ENCODE measurements around the gene THSD4. TPM values are rescaled to one million over a fixed set of nuclear protein-coding genes. Genes with fewer than 3 reads are reported as not detected.
A peak's percentile ranks its signal among the peaks of the same experiment; 100 is the strongest.
"Not testable (repeated sequence)": the region's sequence is repeated elsewhere in the genome, so short reads cannot be mapped to it uniquely, and the experiment has no call there.

THSD4 gene
- total RNA-seq, 2 donors from 2014 or later, result 35.2 to 45.5 TPM

DNA sequence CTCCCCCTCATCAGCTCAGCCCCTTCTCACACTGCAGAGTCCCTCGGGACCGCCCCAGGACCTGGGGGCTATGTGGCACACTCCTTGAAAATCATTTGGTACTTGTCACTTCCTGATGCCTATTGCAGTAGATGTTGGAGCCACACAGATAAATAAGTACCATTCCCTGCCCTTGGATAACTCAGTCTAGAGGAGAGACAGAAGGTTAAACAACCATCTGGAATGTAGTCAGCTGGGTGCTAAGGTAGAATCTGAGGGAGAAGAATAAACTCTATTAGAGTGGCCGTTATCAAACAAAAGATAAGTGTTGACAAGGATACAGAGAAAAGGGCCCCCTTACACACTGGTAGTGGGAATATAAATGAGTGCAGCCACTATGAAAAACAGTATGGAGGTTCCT lies 582.8 kb downstream of the THSD4 start:
- no peak for ATAC-seq
- DNase-seq, result no peak
- intact Hi-C loops (cut with DNase I, micrococcal nuclease), result no loop called here

DNA sequence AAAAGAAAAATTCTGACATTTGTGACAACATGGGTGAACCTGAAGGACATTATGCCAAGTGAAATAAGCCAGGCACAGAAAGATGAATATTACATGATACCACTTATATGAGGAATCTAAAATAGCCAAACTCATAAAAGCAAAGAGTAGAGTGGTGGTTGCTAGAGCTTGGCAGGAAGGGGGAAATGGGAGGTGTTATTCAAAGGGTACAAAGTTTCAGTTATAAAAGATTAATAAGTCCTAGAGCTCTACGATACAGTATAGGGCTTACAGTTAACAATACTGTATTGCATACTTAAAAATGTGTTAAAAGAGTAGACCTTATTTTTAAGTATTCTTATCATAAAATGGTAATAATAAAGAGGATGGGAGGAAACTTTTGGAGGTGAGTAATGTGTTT lies 583.5 kb downstream of the THSD4 start:
- ATAC-seq (peak; percentile 97), DNase-seq (no peak)
- intact Hi-C loops (cut with DNase I, micrococcal nuclease), result no loop called here

DNA sequence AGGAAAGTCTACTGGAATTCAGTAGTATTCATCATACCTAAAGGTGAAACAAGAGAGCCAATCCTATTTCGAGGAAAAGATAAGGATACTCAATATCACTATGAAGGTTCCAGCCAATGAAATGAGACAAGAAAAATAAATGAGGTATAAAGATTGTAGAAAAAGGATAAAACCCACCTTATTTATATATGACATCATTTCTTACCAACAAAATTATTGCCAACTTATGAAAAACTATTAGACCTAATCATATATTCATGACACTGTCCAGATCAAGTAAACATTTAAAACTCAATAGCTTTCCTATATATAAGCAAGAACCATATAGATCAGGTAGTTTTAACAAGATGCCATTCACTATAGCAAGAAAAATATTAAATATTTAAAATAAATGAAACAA lies 584.7 kb downstream of the THSD4 start:
- ATAC-seq (no peak), DNase-seq (no peak)
- intact Hi-C loops (cut with DNase I, micrococcal nuclease), result no loop called here

DNA sequence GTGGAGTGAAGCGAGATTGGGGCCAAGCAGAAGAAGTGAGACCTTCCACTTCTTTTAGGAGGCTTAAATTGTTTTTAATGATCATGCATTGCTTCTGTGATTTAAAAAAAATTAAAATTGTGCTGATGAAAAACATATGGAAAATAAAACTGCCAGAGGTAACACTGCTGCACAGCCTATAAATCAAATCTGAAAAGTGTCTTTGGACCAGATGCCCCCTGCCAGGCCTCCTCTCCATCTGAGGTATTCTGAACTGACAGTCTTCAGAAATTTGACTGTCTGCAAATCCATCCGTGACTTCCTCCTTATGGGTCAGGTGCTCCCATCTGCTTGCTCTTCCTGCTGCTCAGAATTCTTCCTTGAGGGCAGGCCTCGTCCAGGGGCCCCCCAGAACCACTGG lies 586.5 kb downstream of the THSD4 start:
- no peak for ATAC-seq
- intact Hi-C loops (cut with DNase I, micrococcal nuclease), result no loop called here
- DNase-seq, result no peak

DNA sequence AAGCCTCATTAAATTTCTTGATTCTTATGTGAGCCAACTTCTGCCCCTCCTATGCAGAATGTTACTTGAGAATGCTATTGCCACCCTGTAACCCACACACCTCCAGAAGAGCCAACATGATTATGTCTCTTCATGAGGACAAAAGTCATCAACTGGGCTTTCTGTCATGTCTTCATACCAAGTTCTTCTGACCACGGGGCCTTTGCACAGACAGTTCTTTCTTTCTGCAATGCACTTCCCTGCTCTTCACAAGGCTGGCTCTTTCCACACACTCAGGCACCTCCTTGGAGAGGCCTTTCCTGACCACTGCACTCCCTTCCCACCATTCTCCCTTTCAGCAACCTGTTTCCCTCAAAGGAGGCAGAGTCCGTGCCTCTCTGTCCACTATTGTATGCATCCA lies 587.2 kb downstream of the THSD4 start:
- intact Hi-C loops (cut with DNase I, micrococcal nuclease), result no loop called here
- ATAC-seq (no peak), DNase-seq (no peak)

DNA sequence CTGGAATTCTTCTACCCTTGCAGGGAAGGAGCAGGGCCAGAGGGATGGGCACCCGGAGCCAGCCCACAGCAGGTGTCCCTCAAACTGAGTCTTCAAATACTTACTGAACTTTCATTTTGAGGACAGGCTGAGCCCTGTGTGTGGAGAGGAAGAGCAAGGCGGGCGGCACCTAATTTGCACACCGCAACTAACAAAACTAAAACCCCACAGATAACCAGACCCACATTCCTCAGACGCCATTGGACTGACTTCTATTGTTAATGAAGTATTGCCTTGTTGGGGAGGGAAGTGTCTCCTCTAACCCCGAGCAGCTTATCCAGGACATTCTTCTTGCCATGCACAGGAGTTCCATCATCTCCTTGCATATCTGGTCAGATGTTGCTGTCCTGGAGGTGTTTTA lies 589.9 kb downstream of the THSD4 start:
- no peak for DNase-seq
- no peak for ATAC-seq
- intact Hi-C loops (cut with DNase I, micrococcal nuclease), result no loop called here

DNA sequence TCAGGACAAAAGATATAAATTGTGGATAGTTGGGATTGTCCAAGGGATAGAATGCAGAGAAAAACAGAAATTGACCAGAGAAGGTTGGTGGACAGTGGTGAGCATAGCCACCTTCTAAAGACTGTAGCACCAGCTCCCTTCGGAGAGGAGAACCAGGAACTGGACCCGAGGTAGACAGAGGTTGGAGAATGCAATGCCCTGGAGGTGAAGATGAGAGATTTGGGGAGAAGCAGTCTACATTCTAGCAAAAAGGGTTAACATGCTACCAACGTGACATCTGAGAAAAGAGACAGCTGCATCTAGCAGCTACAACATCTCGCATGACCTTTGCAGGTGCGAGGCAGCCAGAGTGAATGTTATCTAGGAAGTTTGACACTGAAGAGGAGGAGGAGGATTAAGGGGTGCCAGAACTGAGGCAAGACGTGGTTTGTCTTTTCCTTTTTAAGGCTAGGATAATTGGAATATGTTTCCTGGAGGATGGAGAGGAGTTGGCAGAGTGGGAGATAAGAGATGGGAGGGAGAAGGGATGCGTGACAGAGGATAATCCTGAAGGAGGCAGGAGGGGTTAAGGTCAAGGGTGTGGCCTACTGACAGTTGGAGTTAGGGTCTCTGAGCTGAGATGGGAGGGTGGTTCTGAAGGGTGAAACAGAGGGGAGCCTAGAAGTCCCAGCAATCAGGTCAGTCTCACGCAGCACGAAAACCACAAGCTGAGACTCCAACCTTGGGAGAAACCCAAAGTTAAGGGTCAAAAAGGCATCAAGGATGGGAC lies 591.4 kb downstream of the THSD4 start:
- intact Hi-C loops (cut with DNase I, micrococcal nuclease), result no loop called here
- ATAC-seq (no peak), DNase-seq (no peak)

DNA sequence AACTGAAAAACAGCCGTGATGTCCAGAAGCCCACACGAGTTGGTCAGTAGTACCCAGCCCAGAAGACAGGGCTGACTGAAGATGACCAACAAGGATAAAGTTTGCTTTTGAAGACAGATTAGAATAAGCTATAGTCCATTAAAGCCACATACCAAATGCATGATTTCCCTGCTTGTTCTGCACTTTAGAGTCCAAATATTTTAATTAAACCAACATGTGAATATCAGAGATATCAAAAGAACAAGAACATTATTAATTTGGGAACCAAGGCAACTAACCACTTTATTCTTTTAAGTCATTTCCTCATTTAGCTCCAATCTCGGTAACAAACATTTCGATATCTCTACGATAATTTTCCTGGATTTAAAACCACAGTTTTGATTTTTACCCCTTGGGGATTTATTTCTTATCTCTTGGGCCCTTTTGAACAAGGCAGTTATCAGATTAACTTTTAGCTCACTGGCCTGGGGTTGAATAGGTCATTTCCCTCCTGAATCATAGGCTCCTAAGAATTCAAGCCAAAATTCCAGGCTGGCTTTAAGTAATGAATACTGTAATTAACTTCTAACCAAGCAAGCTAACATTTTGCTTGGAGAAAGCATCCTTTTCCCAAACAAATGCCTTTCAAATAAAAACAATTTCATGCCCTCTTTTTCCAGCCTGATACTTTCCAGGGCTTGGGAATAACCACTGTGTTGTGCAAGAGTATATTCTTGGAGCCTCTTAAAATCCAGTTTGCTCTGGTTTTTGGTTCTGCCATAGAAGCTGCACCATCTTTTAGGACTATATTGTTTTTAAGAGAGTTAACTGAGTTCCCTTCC lies 592.2 kb downstream of the THSD4 start:
- intact Hi-C loops (cut with DNase I, micrococcal nuclease), result no loop called here
- DNase-seq (no peak), ATAC-seq (no peak)

DNA sequence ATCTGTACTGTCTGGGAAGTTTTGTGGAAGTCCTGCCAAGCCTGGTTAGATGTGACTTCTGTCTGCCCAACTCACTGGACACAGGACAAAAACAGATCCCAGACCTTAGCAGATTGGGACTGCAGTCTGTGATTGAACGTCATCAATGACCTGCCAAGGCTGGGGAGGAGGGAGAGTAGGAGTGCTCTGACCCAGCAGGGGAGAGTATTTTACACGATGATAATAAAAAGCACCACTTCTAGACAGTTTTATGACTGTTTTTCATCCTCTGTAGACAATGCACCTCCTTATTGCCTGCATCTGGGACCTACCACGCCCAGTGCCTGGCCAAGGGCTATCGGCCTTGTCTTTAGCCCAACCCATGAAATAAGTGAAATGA lies 592.8 kb downstream of the THSD4 start:
- intact Hi-C loops (cut with DNase I, micrococcal nuclease), result no loop called here
- ATAC-seq (peak; percentile 95), DNase-seq (peak in 1 of 2 donors; percentile 47)

DNA sequence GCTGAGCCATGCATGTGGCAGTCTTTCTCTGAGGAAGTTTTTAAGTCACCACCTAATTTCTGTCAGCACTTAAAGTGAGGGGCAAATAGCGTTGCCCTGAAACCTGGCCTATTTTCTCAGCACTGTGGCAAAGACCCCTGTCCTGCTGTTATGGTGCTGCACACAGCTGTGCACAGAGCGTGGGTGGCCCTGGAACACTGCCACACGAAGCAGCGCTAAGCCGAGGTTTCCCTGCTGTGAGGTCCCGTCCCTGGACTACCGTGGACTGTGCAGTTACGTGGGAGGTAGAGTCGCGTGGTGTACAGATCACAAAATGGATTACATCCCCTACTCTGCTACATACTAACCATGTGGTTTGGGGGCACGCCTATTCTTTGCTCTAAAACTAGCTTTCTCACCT lies 593.5 kb downstream of the THSD4 start:
- peak in 1 of 2 donors; percentile 28 for DNase-seq
- peak; percentile 64 for ATAC-seq
- intact Hi-C loops (cut with DNase I, micrococcal nuclease), result no loop called here

DNA sequence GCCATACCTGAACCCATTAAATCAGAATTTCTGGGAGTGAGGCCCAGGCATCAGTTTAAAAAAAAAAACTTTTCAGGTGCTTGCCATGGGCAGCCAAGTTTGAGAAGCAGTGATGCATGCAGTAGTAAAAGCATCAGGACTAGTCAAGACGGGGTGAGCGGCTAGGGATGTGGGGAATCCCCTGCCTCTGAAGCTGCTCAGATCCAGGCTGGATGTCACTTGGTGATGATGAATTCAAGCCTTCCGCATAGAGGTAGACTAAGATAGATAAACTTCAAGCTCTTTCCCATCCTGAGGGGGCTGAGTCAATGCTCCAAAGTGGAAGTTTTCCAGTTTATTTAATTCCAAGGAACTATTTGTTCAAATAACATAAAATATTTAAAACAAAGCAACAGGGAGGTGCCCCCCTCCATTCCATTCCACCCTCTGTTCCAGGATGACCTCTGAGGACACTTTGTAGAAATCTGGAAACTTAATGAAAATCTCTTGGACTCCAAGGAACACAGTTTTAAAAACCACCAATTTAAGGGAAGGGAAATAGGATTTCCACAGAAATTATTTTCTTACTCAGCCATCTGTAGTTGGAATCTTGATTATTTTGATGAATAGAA lies 594.6 kb downstream of the THSD4 start:
- DNase-seq, result no peak
- ATAC-seq, result no peak
- intact Hi-C loops (cut with DNase I, micrococcal nuclease), result no loop called here

DNA sequence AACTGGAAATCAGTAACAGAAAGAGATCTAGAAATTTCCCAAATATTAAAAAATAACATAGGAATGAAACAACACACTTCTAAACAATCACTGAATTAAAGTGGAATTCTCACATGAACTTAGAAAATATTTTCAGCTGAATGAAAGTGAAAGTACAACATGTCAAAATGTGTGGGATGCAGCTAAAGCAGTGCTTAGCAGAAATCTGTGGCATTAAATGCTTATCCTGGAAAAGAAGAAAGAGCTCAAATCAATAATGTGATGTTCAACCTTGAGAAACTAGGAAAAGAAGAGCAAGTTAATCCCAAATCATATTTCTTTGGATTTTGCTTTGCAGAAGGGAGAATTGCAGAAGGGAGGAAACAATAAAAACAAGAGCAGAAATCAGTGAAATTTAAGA lies 596.9 kb downstream of the THSD4 start:
- no peak for ATAC-seq
- no peak for DNase-seq
- intact Hi-C loops (cut with DNase I, micrococcal nuclease), result no loop called here

DNA sequence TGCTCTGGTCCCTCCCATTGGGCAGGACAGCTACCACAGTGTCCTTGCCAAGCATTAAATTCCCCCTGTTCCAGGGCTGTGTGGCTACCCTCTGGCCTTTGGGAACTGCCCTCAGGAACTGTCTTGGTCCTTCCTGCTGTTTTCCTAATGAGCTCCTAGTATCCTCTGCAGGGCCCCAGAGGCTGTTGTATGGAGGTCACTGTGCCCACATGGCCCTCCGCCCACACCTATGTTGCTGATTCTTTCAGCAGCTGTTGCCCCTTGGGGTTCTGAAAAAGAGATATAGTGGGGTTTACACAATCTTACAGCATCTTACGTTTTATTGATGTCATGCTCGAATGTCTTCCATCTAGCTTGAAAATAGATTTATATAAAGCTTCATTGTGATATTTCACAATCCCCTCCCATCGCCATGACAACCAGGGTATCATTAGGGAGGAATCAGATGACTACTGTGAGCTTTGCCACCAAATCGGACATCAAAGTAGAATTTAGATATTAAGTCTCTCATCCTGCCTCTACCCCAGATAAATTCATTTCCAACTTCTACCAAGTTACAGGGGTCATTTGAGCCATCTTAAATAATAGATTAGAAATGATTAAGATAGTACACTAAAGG lies 598.0 kb downstream of the THSD4 start:
- intact Hi-C loops (cut with DNase I, micrococcal nuclease), result no loop called here
- DNase-seq, result no peak
- no peak for ATAC-seq

DNA sequence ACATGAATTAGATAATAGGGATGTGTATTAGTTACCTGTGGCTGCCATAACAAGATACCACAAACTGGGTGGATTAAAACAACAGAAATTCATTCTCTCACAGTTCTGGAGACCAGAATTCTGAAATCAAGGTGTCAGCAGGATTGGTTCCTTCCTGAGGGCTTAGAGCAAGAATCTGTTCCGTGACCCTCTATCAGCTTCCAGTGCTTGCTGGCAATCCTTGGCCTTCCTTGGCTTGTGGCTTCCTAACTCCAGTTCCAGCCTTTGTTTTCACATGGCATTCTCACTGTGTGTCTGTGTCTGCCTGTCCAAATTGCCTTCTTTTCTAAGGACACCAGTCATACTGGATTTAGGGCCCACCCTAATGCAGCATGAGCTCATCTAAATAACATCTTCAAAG lies 600.6 kb downstream of the THSD4 start:
- no peak for ATAC-seq
- no peak for DNase-seq

DNA sequence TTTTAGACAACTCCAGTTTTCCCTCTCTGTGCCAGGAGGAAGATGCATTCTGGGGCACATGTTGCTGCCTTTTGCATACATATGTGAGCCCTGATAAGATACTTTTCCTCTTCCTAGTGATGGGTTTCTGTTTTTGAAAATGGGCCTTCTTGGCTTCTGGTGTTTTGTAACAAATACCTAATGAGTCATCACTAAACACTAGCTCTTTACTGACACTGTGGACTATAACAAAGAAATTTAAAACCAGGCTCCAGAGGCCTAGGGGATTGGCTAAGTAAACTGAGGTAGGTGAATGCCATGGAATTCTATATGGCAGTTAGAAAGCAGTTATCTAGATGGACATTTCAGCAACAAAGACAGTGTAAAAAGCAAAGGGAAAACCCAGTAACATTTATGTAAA lies 601.7 kb downstream of the THSD4 start:
- intact Hi-C loops (cut with DNase I, micrococcal nuclease), result no loop called here
- ATAC-seq (no peak), DNase-seq (no peak)

More for the DNA sequence above, 600.6 kb downstream of the THSD4 start:
- intact Hi-C loops (cut with DNase I, micrococcal nuclease), result no loop called here

DNA sequence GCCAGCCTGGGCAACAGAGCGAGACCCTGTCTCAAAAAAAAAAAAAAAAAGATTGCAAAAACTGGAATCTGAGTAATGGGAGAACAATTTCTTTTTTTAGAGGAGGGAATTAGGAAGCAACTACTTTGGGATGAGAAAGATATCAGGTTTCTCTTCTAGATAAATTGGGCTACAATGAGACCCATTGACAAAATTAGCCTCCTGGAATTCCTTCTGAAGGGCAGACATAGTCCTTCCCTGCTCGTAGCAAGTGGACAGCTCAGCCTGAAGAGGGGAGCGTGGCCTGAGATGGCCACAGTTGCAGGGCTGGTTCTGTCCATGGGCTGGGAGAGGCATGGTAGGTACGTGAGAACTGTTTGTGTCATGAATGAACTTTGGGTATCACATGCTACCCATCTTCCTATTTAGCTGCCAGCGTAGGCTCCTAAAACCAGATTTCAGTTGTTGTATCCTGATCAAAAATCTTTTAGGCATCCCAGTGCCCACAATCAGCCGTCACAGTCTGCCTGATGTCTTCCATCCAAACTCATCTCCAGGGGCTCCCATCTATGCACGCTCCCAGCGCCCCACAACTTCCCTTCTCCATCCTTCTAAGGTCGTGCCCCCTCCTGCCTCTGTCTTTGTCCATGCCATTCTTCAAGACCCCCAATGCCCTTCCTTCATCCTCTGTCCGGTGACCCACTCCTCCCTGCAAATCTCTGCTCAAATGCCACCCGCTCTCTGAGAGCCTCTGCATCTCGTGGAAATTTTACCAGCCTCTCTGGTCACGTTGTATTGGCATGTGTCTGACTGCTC lies 603.0 kb downstream of the THSD4 start:
- DNase-seq (no peak), ATAC-seq (no peak)
- intact Hi-C loops (cut with DNase I, micrococcal nuclease), result no loop called here

DNA sequence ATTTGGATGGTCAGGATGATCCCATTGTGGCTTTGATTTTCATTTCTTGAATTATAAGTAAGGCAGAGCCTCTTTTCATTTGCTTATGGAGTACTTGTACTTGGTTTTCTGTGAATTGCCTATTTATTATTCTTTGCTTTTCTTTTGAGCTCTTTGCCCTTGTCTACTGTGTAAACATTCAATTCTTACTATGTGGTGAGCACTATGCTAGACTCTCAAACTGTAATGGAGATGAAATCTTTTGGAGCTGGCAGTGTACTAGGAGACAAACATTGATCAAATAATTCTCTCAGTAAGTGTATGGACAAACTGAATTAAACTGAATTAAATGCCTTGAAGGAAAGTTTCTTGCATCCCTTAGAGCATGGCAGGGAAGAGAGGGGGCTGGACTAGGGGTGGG lies 608.1 kb downstream of the THSD4 start:
- DNase-seq (no peak), ATAC-seq (no peak)
- intact Hi-C loops (cut with DNase I, micrococcal nuclease), result no loop called here

DNA sequence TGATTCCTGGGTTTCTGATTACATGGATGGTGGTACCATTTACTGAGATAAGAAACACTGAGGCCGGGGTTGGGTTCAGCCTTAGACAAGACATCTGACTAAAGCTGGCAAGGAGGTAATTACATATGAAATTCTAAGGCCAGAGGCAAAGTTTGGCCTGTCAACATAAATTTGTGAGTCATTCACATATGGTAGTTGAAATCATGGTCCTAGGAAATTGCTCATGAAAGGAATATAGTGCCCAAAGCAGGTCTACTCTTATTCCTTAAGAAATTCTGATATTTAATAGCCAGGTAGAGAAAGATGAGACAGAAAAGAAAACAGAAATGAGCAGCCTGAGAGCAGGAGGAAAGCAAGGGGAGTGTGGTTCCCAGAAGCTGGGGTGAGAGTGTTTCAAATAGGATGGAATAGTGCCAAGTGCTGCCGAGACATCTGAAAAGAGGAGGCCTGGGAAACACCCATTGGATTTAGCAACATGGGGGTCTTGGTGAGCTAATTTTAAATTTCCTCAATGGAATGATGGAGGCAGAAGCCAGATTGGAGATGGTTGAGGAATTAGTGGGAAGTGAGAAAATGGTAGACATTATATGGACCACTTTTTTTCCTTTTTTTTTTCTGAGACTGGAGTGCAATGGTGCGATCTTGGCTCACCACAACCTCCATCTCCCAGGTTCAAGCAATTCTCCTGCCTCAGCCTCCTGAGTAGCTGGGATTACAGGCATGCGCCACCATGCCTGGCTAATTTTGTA lies 610.1 kb downstream of the THSD4 start:
- DNase-seq, ATAC-seq: not testable (repeated sequence)
- intact Hi-C loops (cut with DNase I, micrococcal nuclease), result loop anchor here in 1 of 2 donors (5.0 kb wide), 1 partner anchor 278 kb away; no protein-coding TSS in a partner anchor

Data from left colon (tissue), 2 donors.